Right lobe of liver (tissue), 4 donors: ENCODE data around the gene MTHFS.
"Not testable (repeated sequence)": the region's sequence is repeated elsewhere in the genome, so short reads cannot be mapped to it uniquely, and the experiment has no call there.

ENCODE experiments used
- CTCF ChIP-seq, 4 donors: fragments of 200-600 bp in 3 of 4; fragments of 450-650 bp in 1 of 4; IDR thresholded peaks; one replicate each; pipeline versions ENCODE4 v1.5.1 to v1.8.0; 2016 to 2022; ENCODE audit warnings: antibody characterized with exemption in 4 of 4, mild to moderate bottlenecking in 2 of 4
- POLR2A ChIP-seq: fragments of 450-650 bp; IDR thresholded peaks from one replicate; pipeline ENCODE4 v1.6.1; 2017; ENCODE audit warnings: antibody characterized with exemption, mild to moderate bottlenecking
- donor health status: DM: no; HTN: no; CAD: no.
- donor health status: DM: no; HTN: no; CAD: no.
- donor health status: DM: no; HTN: yes; CAD: no.

- not testable (repeated sequence) for TF ChIP-seq CTCF (IDR thresholded peaks at IDR 0.05); POLR2A
These were observed 19.1 kb upstream of the MTHFS start for GRCh38 chr15:79915776-79916501.
